HG03196 (cell line): ENCODE data around the gene MLPH.
A peak's percentile ranks its signal among the peaks of the same experiment; 100 is the strongest.
"Not testable (repeated sequence)": the region's sequence is repeated elsewhere in the genome, so short reads cannot be mapped to it uniquely, and the experiment has no call there.

Experiments used
- ATAC-seq: cut with Tn5 transposase; IDR thresholded peaks from one replicate; pipeline ENCODE4 v1.9.1; 2021; ENCODE audit not compliant: unreplicated experiment

Gene MLPH

DNA sequence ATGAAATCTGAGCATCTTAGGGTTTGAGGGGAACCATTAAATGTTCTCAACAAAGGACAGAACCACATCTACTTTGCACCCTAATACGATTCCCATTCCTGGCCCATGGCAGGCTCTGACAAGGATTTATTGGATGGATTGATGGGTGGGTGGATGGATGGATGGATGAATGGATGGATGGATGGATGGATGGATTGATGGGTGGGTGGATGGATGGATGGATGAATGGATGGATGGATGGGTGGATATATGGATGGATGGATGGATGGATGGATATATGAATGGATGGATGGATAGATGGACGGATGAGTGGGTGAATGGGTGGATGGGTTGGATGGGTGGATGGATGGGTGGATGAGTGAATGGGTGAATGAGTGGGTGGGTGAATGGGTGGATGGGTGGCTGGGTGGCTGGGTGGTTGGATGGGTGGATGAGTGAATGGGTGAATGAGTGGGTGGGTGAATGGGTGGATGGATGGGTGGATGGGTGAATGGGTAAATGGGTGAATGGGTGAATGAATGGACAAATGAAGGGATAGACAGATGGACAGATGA lies 29.6 kb upstream of the MLPH start:
- no peak for ATAC-seq

DNA sequence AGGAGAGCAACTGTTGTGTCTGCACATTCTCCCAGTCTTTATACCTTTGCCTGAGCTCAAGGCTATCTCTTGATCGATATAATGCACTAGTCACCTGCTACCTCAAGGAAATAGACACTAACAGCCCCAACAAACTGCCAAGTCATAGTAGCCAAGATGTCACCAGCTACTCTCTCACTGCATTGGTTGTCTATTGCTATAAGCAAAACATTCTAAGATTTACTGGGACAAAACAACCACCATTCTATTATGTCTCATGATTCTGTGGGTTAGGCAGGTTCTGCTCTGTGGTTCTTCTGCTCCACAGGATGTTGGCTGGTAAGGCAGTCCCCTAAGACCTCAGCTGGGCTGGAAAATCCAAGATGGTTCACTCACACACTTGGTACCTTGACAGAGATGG lies 28.5 kb upstream of the MLPH start:
- no peak for ATAC-seq

DNA sequence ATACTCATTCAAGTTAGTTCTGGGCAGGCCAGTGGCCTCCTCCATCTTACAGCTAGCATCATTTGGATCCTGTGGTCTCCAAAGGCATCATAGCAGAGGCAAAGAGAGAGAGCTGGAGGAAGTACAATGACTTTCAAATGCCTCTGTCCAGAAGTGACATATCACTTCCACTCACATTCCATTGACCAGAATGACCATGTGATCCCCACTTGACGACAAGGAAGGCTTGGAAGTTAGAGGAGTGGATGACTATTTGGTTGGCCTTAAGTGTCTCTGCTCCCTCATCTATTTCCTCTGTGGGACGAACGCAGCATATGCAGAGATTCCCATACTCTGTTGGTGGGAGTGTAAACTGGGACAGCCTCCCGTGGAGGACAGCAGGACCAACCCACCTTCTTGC lies 27.8 kb upstream of the MLPH start:
- no peak for ATAC-seq

DNA sequence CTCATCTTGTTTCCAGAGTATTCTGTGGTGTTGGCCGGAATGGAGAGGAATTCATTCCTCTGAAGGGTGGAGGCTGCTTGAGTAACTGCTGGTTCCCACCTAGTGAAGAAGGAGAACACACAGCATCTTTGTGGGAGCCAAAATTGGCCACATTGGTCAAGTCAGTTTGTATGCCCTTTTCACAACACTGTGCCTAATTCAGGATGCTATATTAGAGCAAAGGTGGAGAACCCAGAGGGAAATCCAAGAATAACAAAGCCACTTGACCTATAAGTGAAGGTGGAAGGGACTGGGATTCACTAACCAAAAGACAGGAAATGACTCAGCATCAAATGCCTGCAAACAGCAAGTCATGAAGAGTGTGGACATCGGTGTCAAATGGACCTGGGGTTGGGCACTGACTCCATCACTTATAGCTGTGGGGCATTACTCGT lies 27.3 kb upstream of the MLPH start:
- ATAC-seq: no peak

DNA sequence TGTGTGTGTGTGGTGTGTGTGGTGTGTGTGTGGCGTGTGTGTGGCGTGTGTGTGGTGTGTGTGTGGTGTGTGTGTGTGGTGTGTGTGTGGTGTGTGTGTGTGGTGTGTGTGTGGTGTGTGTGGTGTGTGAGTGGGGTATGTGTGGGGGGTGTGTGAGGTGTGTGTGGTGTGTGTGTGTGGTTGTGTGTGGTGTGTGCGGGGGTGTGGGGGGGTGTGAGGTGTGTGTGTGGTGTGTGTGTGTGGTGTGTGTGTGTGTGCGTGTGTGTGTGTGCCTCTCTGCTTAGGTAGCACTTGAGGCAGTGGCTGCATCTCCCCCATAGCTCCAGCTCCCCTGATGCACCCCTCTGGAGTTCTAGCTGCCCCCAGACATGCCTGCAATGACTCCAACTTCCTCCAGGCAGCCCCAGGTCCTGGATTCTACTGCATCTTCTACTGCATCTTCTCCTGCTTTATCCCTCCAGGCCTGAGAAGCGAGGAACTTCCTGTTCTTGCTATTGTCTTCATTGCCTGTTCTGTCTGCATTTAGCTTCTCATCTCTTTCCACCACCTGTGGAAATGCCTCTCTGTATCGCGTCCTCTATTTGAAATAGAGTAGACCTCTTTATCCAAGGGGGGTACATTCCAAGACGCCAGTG lies 22.2 kb upstream of the MLPH start:
- ATAC-seq: no peak

GRCh38 chr2:237465515-237466148 lies 21.4 kb upstream of the MLPH start:
- ATAC-seq: no peak

GRCh38 chr2:237466211-237466610 lies 20.8 kb upstream of the MLPH start:
- ATAC-seq: no peak

- ATAC-seq: no peak
Measured at GRCh38 chr2:237467447-237468179, 19.4 kb upstream of the MLPH start.

- not testable (repeated sequence) for ATAC-seq
Measured at GRCh38 chr2:237469410-237469809, 17.6 kb upstream of the MLPH start.

GRCh38 chr2:237469849-237470248 lies 17.2 kb upstream of the MLPH start:
- ATAC-seq: no peak

DNA sequence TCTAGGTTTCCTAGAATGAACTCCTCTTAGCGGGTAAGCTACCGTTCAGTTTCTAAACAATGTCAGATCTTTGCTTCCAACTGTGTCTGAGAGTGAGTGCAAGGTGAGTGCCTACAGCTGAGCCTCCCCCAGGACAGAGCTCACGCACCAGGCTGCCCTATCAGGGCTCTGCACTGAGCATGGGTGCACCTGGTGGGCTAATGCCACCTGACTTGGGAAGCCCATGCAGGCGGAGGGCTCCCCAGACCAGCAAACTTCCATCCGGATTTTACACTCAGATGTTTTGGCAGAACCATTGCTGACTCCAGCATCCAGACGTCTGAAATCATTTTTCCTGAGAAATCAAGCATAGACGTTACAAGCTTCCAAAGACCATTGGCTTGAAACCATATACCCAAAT lies 16.1 kb upstream of the MLPH start:
- no peak for ATAC-seq

DNA sequence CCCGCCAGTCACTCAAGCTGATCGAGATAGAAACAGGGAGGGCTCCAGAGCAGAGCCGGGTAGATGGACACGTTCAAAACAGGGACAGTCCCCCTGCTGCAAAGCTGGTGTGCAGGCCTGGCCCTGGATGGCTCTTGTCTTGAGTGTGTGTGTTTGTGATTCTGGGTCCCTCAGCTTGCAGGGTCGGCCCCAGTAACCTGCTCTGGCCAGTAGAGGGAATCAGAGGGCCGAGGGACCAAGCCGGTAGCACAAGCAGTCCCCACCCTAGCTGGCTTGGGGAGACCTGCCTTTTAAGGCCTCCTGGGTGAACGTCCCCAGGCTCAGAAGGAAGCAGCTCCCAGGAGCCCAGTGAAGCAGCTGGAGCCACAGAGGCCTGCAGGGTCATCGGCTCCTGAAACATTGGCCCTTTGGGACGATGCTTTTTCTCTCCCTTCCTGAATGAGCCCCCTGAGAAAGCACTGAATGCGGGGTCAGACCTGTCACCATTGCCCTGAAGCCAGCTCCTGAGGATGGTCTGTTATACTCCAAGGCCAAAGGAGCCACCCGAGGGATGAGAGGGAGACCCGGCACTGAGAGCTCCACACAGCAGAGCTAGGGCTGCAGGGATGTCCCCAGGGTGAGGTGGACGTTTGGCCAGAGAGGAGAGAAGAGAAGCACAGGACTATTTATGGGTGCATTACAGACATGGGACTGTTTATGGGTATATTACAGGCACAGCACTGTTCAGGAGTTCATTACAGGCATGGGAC lies 15.4 kb upstream of the MLPH start:
- no peak for ATAC-seq

DNA sequence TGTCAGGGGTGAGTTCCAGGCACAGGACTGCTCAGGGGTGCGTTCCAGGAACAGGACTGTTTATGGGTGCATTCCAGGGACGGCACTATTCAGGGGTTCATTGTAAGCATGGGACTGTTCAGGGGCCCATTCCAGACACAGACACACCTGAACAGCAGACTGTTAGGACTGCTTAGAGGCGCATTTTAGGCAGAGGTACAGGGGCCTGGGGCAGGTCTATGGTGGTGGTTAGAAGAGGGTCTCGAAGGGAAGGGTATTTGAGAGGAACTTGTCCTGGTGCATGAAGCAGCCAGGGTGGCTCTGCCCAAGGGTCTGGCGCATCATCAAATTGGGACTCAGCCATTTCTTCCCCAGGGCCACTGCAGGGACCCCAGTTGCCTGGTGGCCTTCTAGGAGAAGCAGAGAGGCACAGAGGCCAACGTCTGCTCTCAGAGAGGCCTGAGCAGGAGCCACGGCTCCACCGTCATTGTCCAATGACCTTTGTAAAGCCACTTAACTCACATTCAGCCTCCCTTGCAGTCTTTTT lies 14.8 kb upstream of the MLPH start:
- ATAC-seq: no peak

DNA sequence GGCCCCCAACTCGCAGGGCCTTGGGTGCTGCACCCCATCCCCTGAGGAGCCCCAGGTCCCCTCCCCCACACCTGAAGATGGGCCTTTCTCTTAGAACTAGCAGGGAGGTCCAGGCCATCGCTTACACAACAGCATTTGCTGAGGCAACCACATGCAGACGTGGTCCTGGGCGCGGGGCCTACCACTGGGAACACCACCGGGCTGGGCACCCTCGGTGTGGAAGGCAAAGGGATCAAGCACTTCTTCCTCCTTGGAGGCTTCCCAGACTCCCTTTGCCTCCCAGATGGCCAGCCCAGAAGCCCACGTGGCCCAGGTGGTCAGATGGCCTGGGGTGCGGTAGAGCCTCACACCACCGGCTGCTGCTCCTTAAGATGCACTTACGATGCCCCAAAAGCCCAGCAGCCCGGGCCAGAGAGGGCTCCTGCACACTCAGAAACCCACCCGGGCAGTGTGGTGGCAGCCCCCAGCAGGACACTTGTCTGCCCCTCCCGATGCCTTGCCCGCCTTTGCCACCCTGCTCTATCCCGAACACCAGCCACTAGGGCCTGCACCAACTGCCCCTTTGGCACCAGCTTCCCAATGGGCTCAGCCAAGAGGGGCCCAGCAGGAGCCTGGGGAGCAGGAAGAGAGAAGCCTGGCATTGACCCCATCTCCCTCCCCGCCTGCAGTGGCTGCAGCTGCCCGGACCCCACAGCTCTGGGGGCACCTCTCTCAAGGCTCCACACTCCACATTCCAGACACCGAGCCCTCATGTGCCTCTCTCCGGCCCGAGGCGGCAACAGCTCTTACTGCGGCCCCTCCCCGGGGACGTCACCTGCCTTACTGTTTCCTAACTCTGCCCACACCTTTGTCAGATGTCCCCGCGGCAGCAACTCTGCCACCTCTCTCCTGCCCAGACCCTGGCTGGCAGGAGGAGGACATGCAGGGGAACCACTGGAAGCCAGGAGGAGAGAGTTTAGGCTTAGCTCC lies 13.9 kb upstream of the MLPH start:
- ATAC-seq: no peak

- ATAC-seq: no peak
Measured at GRCh38 chr2:237473878-237474441, 13.1 kb upstream of the MLPH start.

DNA sequence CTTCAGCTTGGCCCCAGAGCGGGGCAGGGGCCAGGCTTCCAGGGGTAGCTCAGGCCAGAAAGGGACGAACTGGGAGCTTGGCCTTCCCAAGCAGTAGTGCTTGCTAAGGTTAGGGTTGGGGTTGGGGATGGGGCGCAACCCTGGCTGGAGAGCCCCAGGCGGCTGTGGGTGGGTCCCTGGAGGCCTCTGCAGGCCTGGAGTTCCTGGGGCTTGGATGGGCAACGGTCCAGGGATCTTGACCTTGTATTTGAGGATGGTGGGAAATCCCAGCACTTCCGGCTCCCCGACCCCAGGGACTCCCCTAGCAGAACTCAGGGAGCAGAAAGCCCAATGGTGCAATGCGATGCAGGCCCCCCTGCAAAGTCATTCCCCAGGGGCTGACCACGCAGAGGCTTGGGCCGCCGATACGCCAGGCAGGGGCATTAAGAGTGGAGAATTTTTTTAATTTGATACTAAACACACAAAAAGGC lies 12.6 kb upstream of the MLPH start:
- ATAC-seq: no peak

DNA sequence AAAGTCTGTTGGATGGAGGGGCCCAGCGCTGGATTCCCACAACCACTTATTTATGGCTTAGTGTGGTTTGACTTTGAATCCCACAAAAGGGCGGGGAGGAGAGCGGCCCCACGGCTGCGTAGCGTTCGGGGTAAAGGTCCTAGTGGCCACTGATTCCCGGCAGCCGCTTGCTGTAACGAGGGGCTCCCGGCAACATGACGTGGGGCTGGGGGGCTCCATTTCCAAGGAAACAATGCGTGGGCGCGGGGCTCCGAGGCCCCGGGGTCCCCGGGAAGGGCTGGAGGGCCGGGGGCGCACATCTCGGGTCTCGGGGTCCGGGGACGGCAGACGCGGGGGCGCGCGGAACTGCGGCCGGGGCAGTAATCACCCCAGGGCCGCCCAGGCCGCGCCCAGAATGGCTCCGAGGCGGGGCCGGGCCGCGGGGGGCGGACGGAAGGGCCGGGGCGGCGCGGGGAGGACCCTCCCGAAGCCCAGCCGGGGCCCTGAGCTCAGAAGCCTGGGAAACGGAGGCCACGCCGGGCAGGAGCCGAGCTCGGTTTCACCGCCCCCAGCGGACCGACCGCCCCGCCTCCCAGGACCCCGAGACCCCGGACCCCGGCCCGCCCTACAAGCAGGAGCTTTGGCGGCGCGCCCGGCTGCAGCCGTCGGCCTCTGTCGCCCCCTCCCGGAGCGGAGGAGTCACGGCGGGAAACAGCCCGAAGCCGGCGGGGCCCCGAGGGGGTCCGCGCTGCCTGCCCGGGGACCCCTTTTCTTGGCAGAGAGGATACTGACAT lies 11.9 kb upstream of the MLPH start:
- ATAC-seq: peak; percentile 74

DNA sequence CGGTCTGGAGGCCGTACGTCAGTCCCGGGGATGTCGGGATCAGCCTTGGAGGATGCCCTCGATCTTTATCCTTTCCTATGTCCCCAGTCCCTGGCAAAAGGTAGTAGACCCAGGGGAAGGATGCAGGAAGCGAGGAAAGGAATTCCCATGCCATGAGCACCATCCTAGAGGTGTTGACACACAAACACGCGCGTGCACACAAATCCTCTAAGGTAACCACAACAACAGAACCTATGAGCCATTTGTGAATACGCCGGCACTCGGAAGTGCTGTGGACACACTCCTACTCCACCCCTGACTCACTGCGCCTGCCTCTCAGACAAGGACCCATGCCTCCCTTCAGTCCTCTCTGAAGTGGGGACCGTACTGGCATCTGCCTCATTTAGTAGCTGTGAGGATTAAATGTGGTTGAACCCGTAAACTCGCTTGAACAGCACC lies 11.3 kb upstream of the MLPH start:
- ATAC-seq: no peak

GRCh38 chr2:237478095-237478494 lies 9.0 kb upstream of the MLPH start:
- no peak for ATAC-seq
